Measurements from ENCODE around the gene ZCWPW1.

ZCWPW1 gene, protein sequence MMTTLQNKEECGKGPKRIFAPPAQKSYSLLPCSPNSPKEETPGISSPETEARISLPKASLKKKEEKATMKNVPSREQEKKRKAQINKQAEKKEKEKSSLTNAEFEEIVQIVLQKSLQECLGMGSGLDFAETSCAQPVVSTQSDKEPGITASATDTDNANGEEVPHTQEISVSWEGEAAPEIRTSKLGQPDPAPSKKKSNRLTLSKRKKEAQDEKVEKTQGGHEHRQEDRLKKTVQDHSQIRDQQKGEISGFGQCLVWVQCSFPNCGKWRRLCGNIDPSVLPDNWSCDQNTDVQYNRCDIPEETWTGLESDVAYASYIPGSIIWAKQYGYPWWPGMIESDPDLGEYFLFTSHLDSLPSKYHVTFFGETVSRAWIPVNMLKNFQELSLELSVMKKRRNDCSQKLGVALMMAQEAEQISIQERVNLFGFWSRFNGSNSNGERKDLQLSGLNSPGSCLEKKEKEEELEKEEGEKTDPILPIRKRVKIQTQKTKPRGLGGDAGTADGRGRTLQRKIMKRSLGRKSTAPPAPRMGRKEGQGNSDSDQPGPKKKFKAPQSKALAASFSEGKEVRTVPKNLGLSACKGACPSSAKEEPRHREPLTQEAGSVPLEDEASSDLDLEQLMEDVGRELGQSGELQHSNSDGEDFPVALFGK

DNA sequence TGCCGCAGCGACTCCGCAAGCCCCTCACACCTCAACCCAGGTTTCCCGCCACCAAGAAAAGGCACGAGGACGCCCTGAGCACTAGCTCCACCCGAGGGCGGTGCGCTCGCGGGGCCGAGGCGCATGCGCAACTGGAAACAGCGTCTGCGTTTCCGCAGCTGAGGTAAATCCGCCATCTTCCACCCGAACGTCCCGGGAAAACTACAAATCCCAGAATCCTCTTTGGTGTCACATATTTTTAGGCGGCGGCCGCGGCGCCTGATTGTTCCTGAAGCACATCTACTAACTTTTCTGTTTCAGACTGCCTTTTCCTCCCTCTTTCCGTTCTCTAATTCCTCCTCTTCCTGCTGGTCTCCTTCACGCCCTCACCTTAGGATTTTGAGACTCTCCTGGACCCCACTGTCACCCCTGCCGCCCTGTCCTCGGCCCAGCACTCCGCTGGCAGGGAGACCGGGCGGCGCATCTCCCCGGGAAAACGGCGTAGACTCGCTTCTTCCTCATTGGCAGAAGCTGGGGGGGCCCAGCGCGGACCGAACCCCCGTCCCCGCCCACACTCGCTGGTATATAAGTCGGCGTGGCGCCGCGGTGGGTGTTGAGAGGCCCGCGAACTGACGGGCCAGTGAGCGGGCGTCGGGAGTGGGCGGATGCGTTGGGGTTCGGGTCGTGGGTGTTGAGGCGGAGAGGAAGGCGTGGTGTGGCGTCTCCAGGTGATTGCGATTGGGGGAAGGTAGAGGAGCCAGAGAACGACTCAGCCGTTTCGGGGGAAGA is at the start of gene ZCWPW1:
TSS of gene ZCWPW1 (minus strand) at position 505 of the 768 bp plus-strand sequence. CDS start 8,054 bp downstream, outside the sequence.
- no peak within 1 kb of the TSS for H3K27ac ChIP-seq (ENCODE audit: low read length)

DNA sequence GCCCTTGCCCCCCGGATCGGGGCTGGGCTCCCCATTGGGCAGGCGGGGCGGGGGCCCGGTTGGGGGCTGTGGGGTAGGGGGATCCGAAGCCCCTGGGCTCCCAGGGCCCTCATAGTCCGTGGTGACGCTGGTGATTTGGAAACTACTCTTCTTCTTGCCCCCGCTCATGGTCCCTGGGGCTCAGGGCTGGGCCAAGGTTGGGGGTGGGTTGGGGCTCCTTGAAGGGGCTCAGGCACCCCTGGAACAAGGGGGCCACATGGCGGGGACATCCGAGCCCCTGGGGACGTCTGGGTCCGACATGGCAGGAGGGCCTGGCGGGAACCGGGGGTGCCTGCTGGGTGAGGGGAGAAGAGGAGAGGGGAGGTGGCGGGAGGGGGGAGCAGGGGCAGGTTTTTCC is 49.4 kb upstream of the ZCWPW1 start:
- no peaks in the 10 kb centered on the region for H3K36me3 ChIP-seq (ENCODE audit: control insufficient read depth, insufficient read depth, low read length)
- H3K9me3 ChIP-seq (ENCODE audit: control insufficient read depth, insufficient read depth, low read length): no peaks in the 10 kb centered on the region
- no CpG with 5 or more reads among the region's 16 CpGs for WGBS (ENCODE audit: insufficient coverage, insufficient read length)
- peaks cover 3% of the 10 kb centered on the region; the same call in 1 of the 2 replicates for H3K4me1 ChIP-seq (ENCODE audit: control insufficient read depth, insufficient read depth, low read length)
- DNase-seq (ENCODE audit: low read depth, low spot score): no peak
- H3K4me3 ChIP-seq (ENCODE audit: low read length): peak overlapping the region; percentile 47; the same call in 1 of the 2 replicates
- no peak overlapping the region for H3K27ac ChIP-seq (ENCODE audit: low read length)
- H3K27me3 ChIP-seq (ENCODE audit: control insufficient read depth, insufficient read depth, low read length): no peaks in the 10 kb centered on the region

More for the DNA sequence above, at the start of gene ZCWPW1:
- peak; percentile 95 for DNase-seq (ENCODE audit: low read depth, low spot score)
- peaks cover 6% of the 10 kb centered on the region for H3K4me1 ChIP-seq (ENCODE audit: control insufficient read depth, insufficient read depth, low read length)
- H3K27me3 ChIP-seq (ENCODE audit: control insufficient read depth, insufficient read depth, low read length): peaks cover 4% of the 10 kb centered on the region; the same call in 1 of the 2 replicates
- H3K36me3 ChIP-seq (ENCODE audit: control insufficient read depth, insufficient read depth, low read length): peaks cover 11% of the 10 kb centered on the region
- peak within 1 kb of the TSS; percentile 77; the same call in 1 of the 2 replicates for H3K4me3 ChIP-seq (ENCODE audit: low read length)
- WGBS (ENCODE audit: insufficient coverage, insufficient read length): no CpG with 5 or more reads among the region's 66 CpGs
- no peaks in the 10 kb centered on the region for H3K9me3 ChIP-seq (ENCODE audit: control insufficient read depth, insufficient read depth, low read length)

DNA sequence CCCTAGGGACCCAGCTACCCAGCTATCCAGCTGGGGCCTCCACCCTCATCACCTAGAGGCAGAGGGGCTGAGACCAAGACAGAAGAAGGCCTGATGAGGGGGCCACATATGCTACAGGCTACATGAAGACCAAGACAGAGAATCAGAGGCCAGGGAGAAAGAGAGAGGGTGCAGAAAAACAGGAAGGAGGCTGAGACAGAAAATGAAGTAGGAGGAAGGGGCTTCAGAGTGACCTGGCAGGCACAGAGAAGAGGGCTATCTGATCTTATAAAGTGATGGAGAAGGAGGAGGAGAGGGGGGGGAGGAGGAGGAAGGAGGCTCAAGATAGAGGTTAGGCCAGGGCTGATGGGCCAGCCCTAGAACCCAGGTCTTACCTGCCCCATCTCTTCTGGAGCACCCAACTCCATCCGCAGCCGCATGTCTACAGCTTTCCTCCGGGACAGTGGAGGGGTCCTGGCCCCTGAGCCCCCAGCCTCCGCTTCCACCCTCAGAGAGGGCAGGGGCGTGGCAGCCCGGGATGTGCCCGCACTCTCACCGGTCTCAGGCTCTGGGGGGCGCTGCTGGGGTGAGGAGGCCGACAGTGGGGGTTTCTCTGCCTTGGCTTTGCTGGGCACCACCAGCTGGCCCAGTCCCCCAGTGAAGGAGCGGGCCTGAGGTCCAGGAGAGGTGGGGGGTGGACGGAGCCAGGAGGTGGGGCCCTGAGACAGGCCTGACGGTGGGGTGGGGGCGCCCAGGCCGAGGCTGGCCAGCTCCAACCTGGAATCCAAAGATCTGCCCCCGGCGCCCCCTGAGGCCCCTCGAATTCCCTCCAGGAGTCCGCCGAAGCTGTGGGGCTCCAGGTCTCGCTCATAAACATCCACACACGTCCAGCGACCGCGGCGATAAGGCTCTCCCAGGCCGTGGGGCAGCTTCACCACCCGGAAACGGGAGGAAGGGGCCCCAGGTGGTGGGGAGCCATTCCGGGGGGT is 48.7 kb upstream of the ZCWPW1 start:
- H3K9me3 ChIP-seq (ENCODE audit: control insufficient read depth, insufficient read depth, low read length): no peaks in the 10 kb centered on the region
- no peak for DNase-seq (ENCODE audit: low read depth, low spot score)
- no peak overlapping the region for H3K27ac ChIP-seq (ENCODE audit: low read length)
- no peaks in the 10 kb centered on the region for H3K36me3 ChIP-seq (ENCODE audit: control insufficient read depth, insufficient read depth, low read length)
- no peaks in the 10 kb centered on the region for H3K27me3 ChIP-seq (ENCODE audit: control insufficient read depth, insufficient read depth, low read length)
- H3K4me1 ChIP-seq (ENCODE audit: control insufficient read depth, insufficient read depth, low read length): peaks cover 5% of the 10 kb centered on the region; the same call in 1 of the 2 replicates
- no peak overlapping the region for H3K4me3 ChIP-seq (ENCODE audit: low read length)
- no CpG with 5 or more reads among the region's 30 CpGs for WGBS (ENCODE audit: insufficient coverage, insufficient read length)

DNA sequence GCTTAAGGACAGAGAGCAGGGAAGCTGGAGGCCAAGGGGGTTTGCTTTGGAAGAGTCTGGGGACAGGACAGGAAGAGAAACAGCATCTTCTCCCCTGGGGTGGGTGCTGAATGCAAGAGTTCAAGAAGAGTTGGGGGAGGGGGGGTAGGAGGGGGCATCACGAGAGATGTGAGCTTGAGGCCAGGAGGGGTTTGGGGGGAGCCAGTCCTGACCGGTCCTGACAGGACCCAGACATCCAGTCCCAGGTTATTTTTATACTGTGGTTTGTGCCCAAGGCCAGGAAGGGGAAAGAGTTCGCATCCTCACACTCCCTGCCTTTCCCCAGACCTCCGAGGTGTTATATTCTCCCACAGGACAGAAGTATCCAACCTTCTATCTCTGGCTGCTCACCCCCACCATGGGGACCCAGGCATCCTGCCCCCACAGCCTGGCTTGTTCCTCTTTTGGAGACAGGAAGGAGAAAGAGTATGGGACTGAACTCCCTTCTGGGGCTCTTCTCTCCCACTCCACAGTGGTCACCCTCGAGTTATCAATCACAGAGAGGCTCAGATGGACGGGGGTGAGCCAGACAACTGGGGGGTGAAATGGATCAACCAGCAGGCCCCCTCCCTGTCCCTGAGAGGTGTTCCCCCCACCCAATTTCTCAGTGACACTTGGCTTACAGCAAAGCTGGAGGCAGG is 47.7 kb upstream of the ZCWPW1 start:
- Histone ChIP-seq H3K4me3 (ENCODE audit: low read length) (no peak overlapping the region), H3K9me3 (ENCODE audit: control insufficient read depth, insufficient read depth, low read length) (no peaks in the 10 kb centered on the region), H3K27me3 (ENCODE audit: control insufficient read depth, insufficient read depth, low read length) (no peaks in the 10 kb centered on the region), H3K4me1 (ENCODE audit: control insufficient read depth, insufficient read depth, low read length) (peaks cover 5% of the 10 kb centered on the region; the same call in 1 of the 2 replicates), H3K27ac (ENCODE audit: low read length) (no peak overlapping the region), H3K36me3 (ENCODE audit: control insufficient read depth, insufficient read depth, low read length) (no peaks in the 10 kb centered on the region)
- no peak for DNase-seq (ENCODE audit: low read depth, low spot score)
- no CpG with 5 or more reads among the region's 6 CpGs for WGBS (ENCODE audit: insufficient coverage, insufficient read length)

DNA sequence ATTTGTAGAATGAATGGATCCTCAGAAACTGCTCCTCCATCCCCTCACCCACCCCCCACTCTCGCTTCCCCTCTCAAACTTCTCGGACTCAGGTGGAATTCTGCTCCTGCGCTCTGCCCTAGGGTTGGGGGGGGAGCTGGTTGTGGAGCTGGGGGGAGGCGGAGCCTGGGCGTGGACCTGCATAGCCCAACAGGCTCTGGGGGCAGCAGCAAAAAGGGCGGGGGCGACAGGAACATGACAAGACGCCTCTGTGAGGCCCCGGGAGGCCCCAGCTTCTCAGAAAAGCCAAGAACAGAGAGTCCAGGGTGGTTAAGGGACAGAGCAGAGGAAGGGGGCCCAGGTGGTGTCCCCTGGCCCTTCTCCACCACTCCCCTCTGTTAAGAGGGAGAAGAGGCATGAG is 47.0 kb upstream of the ZCWPW1 start:
- Histone ChIP-seq H3K4me1 (ENCODE audit: control insufficient read depth, insufficient read depth, low read length) (peaks cover 5% of the 10 kb centered on the region; the same call in 1 of the 2 replicates), H3K27ac (ENCODE audit: low read length) (no peak overlapping the region), H3K27me3 (ENCODE audit: control insufficient read depth, insufficient read depth, low read length) (no peaks in the 10 kb centered on the region), H3K9me3 (ENCODE audit: control insufficient read depth, insufficient read depth, low read length) (no peaks in the 10 kb centered on the region), H3K36me3 (ENCODE audit: control insufficient read depth, insufficient read depth, low read length) (no peaks in the 10 kb centered on the region), H3K4me3 (ENCODE audit: low read length) (no peak overlapping the region)
- no CpG with 5 or more reads among the region's 9 CpGs for WGBS (ENCODE audit: insufficient coverage, insufficient read length)
- no peak for DNase-seq (ENCODE audit: low read depth, low spot score)

DNA sequence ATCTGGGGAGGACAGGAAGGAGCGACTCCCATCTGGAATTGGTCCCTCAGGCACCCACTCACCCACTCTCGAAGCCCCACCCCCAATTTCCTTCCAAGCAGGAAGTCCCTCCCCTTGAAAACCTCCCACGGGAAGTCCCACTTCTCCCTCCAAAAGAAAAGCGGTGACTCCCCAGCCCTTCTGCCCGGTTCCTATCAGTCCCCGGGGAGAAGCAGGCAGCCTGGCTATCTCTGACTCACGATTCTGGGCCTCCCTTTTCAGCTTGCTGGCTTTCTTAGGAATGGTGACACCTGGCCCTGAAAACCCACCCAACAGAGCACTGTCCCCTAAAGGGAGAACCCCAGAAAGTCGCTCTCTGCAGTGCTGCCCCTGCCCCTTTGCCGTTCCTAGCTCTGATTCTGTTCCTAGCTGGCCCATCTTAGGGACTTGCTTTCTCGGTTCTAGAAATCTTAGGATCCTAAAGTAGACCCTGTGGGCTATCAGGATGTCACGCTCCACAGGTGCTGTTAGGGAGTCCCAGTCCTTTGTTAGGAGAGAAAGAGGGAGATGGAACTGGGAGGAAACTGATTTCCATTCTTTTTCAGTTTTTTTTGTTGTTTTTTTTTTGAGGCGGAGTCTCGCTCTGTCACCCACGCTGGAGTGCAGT is 44.5 kb upstream of the ZCWPW1 start:
- Histone ChIP-seq H3K27me3 (ENCODE audit: control insufficient read depth, insufficient read depth, low read length) (no peaks in the 10 kb centered on the region), H3K9me3 (ENCODE audit: control insufficient read depth, insufficient read depth, low read length) (no peaks in the 10 kb centered on the region), H3K27ac (ENCODE audit: low read length) (no peak overlapping the region), H3K36me3 (ENCODE audit: control insufficient read depth, insufficient read depth, low read length) (no peaks in the 10 kb centered on the region), H3K4me1 (ENCODE audit: control insufficient read depth, insufficient read depth, low read length) (peaks cover 7% of the 10 kb centered on the region; the same call in 1 of the 2 replicates), H3K4me3 (ENCODE audit: low read length) (no peak overlapping the region)
- WGBS (ENCODE audit: insufficient coverage, insufficient read length): no CpG with 5 or more reads among the region's 14 CpGs
- DNase-seq (ENCODE audit: low read depth, low spot score): no peak

DNA sequence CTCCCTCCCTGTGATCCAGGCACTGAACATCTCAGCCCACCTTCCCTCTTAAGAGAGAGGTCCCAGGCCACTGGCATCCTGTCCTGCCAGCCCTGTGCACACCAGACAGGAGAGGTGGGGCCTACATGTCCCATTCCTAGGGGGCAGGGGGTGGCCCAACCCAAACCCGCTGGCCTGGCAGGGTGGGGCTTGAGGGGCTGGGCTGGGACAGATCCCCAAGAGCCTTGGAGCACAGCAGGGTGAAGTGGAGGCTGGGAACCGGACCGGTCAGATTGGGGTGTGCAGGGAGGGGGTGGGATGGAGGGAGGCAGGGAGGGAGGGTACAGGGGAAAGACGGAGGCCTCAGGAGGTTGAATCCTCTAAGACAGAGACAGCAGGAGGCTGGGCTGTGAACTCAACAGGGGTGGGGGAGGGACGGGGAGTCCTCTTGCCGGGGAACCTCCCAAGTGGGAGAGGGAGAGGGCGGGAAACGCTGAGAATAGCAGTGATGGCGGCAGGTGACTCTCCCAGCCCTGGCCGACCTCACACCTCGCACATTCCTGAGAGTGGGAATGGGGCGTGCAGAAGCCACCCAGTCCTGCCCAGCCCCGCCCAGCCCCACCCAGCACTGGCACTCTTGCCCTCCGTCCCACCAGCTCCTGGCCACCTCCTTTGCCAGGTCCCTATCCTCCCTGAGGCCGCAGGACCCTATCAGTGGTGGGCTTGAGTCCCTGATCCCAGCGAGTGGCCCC is 43.8 kb upstream of the ZCWPW1 start:
- Histone ChIP-seq H3K27ac (ENCODE audit: low read length) (no peak overlapping the region), H3K4me1 (ENCODE audit: control insufficient read depth, insufficient read depth, low read length) (peaks cover 6% of the 10 kb centered on the region; the same call in 1 of the 2 replicates), H3K9me3 (ENCODE audit: control insufficient read depth, insufficient read depth, low read length) (no peaks in the 10 kb centered on the region), H3K27me3 (ENCODE audit: control insufficient read depth, insufficient read depth, low read length) (no peaks in the 10 kb centered on the region), H3K36me3 (ENCODE audit: control insufficient read depth, insufficient read depth, low read length) (no peaks in the 10 kb centered on the region), H3K4me3 (ENCODE audit: low read length) (no peak overlapping the region)
- WGBS (ENCODE audit: insufficient coverage, insufficient read length): no CpG with 5 or more reads among the region's 16 CpGs
- DNase-seq (ENCODE audit: low read depth, low spot score): no peak

DNA sequence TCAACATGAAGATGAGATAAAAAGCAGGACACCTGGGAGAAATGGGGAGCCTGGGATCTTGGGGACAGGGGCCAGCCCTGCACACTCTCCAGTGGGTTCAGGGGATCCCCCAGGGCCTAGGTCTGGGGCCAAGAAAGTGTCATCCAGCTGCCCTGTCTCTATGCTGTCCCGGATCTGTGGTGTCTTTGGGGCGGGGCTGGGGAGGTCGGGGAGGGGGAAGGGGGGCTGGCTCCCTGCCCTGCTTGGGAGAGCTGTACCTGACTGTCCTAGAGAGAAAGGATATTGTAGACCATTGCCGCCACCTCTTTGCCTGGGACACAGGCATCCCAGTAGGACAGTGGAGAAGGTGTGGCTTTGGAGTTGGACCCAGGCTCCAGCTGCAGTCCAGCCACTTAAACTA is 42.5 kb upstream of the ZCWPW1 start:
- no peak overlapping the region for H3K4me3 ChIP-seq (ENCODE audit: low read length)
- H3K4me1 ChIP-seq (ENCODE audit: control insufficient read depth, insufficient read depth, low read length): peaks cover 6% of the 10 kb centered on the region; the same call in 1 of the 2 replicates
- H3K27ac ChIP-seq (ENCODE audit: low read length): no peak overlapping the region
- no CpG with 5 or more reads among the region's 4 CpGs for WGBS (ENCODE audit: insufficient coverage, insufficient read length)
- no peak for DNase-seq (ENCODE audit: low read depth, low spot score)
- no peaks in the 10 kb centered on the region for H3K27me3 ChIP-seq (ENCODE audit: control insufficient read depth, insufficient read depth, low read length)
- H3K36me3 ChIP-seq (ENCODE audit: control insufficient read depth, insufficient read depth, low read length): no peaks in the 10 kb centered on the region
- no peaks in the 10 kb centered on the region for H3K9me3 ChIP-seq (ENCODE audit: control insufficient read depth, insufficient read depth, low read length)
